DOHH2 (cell line): ENCODE measurements around the gene INCENP.

Experiments
- CTCF ChIP-seq: fragments of 200-600 bp; sonication (generic); IDR thresholded peaks from one replicate; pipeline ENCODE4 v1.5.1; 2014; ENCODE audit warnings: antibody characterized with exemption, mild to moderate bottlenecking, low read depth, low read length; ENCODE audit not compliant: poor library complexity, severe bottlenecking
- EZH2phosphoT487 ChIP-seq: fragments of 200-600 bp; sonication (generic); IDR thresholded peaks from 2 replicates; pipeline ENCODE4 v1.6.1; 2017; ENCODE audit warnings: borderline replicate concordance, mild to moderate bottlenecking, antibody characterized with exemption, low read length, moderate library complexity, mixed read lengths

GRCh38 chr11:62149986-62150886, 26.4 kb downstream of the INCENP start:
- TF ChIP-seq CTCF (no peak), EZH2phosphoT487 (no peak)
